ENCODE results near the gene TNS3. TPM values are rescaled to one million over a fixed set of nuclear protein-coding genes. Genes with fewer than 3 reads are reported as not detected.

Gene TNS3
- total and polyA plus RNA-seq, 10 donors: 17.7 to 247 (median 147) TPM

DNA sequence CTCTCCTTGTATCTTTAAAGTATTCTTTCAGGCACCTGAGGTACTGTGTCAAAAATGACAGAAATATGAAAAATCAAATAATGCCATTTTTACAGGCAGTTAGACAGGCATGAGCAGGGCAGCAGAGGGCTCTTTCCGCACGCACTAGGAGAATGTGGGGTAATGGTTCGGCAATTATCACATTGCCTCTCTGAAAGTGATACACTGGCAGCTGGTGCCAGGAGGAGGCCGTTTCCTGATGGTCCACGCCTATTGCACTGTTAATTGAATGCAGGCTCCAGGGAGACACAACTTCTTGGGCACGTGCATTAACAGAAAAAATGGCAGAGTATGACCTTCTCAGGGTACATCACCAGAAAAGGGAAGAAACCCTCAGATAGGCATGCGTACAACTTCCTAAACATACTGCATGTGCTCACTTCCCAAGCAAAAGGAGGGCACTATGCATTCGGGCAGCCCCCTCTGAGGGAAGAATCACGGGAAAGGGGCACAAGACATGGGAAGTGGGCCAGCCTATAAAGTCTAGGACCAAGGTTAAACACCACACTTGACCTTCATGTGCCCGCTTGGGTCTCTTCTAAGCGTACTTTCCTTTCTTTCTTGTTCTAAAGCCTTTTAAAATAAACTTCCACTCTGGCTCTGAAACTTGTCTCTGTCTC lies 161.7 kb downstream of the TNS3 start:
- no peak for DNase-seq
- H3K36me3 ChIP-seq: peaks cover 0 to 100% (median 26%) of the 10 kb centered on the region in 6 donors
- peak overlapping the region in 1 of 8 donors; percentile 0 for H3K27ac ChIP-seq
- no peaks in the 10 kb centered on the region for H3K27me3 ChIP-seq (replicated peaks in 1 of 7)
- TF ChIP-seq CTCF (IDR thresholded peaks at IDR 0.05 in 8 of 11, conservative IDR thresholded peaks at IDR 0.05 in 3 of 11) (no peak), POLR2A (IDR thresholded peaks at IDR 0.05) (no peak), POLR2AphosphoS5 (IDR thresholded peaks at IDR 0.05) (no peak)
- 85 to 92% (median 87%) methylated on average over 11 of the region's 11 CpGs for WGBS, 5 donors
- peaks cover 0 to 43% (median 6%) of the 10 kb centered on the region in 6 donors for H3K4me1 ChIP-seq
- intact Hi-C loops (cut with DNase I; ENCODE audit: low total_unique reads): no loop called here
- H3K9me3 ChIP-seq: peaks cover 0 to 4% (median 0%) of the 10 kb centered on the region in 8 donors
- no peak overlapping the region for H3K4me3 ChIP-seq

DNA sequence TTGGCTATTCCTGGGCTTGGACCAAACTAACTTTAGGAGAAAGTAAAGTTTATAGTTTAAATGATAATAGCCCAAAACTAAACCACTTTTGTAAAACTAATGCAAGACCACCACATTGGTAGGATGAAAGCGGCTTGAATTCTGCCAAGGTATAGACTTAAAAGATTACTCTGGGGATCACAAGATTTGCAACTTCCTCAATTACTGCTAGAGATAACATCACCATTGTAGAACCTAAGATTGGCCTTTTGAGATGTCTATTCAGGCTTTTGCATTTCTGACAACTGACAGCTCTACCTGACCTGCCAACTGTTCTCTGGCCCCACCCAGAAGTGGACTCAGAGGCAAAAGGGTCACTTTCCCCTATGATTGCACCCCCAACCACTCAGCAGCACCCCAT lies 162.4 kb downstream of the TNS3 start:
- WGBS, 5 donors: 83 to 98% (median 89%) methylated on average over 1 of the region's 1 CpG
- Histone ChIP-seq H3K27ac (peak overlapping the region in 1 of 8 donors; percentile 16), H3K4me1 (peaks cover 0 to 47% (median 8%) of the 10 kb centered on the region in 6 donors), H3K27me3 (replicated peaks in 1 of 7) (no peaks in the 10 kb centered on the region), H3K4me3 (no peak overlapping the region), H3K36me3 (peaks cover 0 to 100% (median 30%) of the 10 kb centered on the region in 6 donors), H3K9me3 (peaks cover 0 to 4% (median 0%) of the 10 kb centered on the region in 8 donors)
- DNase-seq: no peak
- TF ChIP-seq POLR2AphosphoS5 (IDR thresholded peaks at IDR 0.05) (no peak), CTCF (IDR thresholded peaks at IDR 0.05 in 8 of 11, conservative IDR thresholded peaks at IDR 0.05 in 3 of 11) (no peak), POLR2A (IDR thresholded peaks at IDR 0.05) (no peak)
- intact Hi-C loops (cut with DNase I; ENCODE audit: low total_unique reads): no loop called here

GRCh38 chr7:47418601-47419309 lies 163.2 kb downstream of the TNS3 start:
- intact Hi-C loops (cut with DNase I; ENCODE audit: low total_unique reads): no loop called here
- Histone ChIP-seq H3K36me3 (peaks cover 0 to 100% (median 32%) of the 10 kb centered on the region in 6 donors), H3K27me3 (replicated peaks in 1 of 7) (no peaks in the 10 kb centered on the region), H3K27ac (peak overlapping the region in 1 of 8 donors; percentile 26), H3K4me3 (no peak overlapping the region), H3K4me1 (peaks cover 0 to 50% (median 10%) of the 10 kb centered on the region in 6 donors), H3K9me3 (peaks cover 0 to 4% (median 0%) of the 10 kb centered on the region in 8 donors)
- DNase-seq: no peak
- peak in 1 of 3 donors; percentile 24 for TF ChIP-seq POLR2AphosphoS5 (IDR thresholded peaks at IDR 0.05)
- no peak for TF ChIP-seq CTCF (IDR thresholded peaks at IDR 0.05 in 8 of 11, conservative IDR thresholded peaks at IDR 0.05 in 3 of 11)
- no peak for TF ChIP-seq POLR2A (IDR thresholded peaks at IDR 0.05)
- 76 to 86% (median 77%) methylated on average over 5 of the region's 5 CpGs for WGBS, 5 donors

Measured in spleen (tissue), 11 donors.